SK-N-SH (cell line): ENCODE measurements around the gene DFFB. TPM values are rescaled to one million over a fixed set of nuclear protein-coding genes. Genes with fewer than 3 reads are reported as not detected.

Source experiments
- CTCF ChIA-PET: fragments of 300-600, 350-600 bp; formaldehyde crosslinking; extraction: SDS; loops from one replicate; lab custom pipeline; 2021; lab: Yijun Ruan, JAX
- POLR2A ChIA-PET: fragments of 350-600 bp; sonication (Branson Sonifier 250); formaldehyde crosslinking; extraction: SDS; loops from one replicate; lab custom pipeline; 2020; ENCODE audit warnings: antibody characterized with exemption, inconsistent platforms; lab: Yijun Ruan, JAX
- DNase-seq: peaks from one replicate; pipeline ENCODE4 v3.0.0; 2012
- H2AFZ ChIP-seq: fragments of 200-600 bp; sonication (generic); 2 replicates; pipeline ENCODE4 v1.8.1; 2016; ENCODE audit warnings: antibody characterized with exemption, mild to moderate bottlenecking, low read depth
- H3F3A ChIP-seq: fragments of 200-600 bp; sonication (generic); replicated peaks from 2 replicates; pipeline ENCODE3; 2016; ENCODE audit warnings: antibody characterized with exemption, mild to moderate bottlenecking; ENCODE audit not compliant: insufficient read depth
- H3K27ac ChIP-seq, 2 experiments: fragments of 200-500 bp in 1 of 2; fragments of 200-600 bp in 1 of 2; sonication (Bioruptor generic) in 1 of 2; sonication (generic), shearing (Covaris generic) in 1 of 2; 2 replicates each; pipeline versions ENCODE4 v1.5.1 to v1.6.1; 2014 to 2016; ENCODE audit warnings: low read depth in 2 of 2, inconsistent platforms in 1 of 2, low read length in 1 of 2, mild to moderate bottlenecking in 1 of 2, mixed read lengths in 1 of 2
- H3K27me3 ChIP-seq: fragments of 200-600 bp; sonication (generic), shearing (Covaris generic); 2 replicates; pipeline ENCODE4 v1.6.1; 2016; ENCODE audit warnings: mixed run types; ENCODE audit not compliant: insufficient read depth
- H3K36me3 ChIP-seq, 2 experiments: fragments of 200-500 bp in 1 of 2; fragments of 200-600 bp in 1 of 2; sonication (Bioruptor generic) in 1 of 2; sonication (generic) in 1 of 2; replicated peaks in 1 of 2; 2 replicates each; pipeline versions ENCODE3 to v1.5.1; 2014 to 2016; ENCODE audit warnings: low read length in 1 of 2, mild to moderate bottlenecking in 1 of 2; ENCODE audit not compliant: insufficient read depth in 2 of 2, control insufficient read depth in 1 of 2
- H3K4me1 ChIP-seq, 2 experiments: fragments of 200-500 bp in 1 of 2; fragments of 200-600 bp in 1 of 2; sonication (Bioruptor generic) in 1 of 2; sonication (generic), shearing (Covaris generic) in 1 of 2; 2 replicates each; pipeline versions ENCODE4 v1.5.1 to v1.6.1; 2014 to 2016; ENCODE audit warnings: low read depth in 1 of 2, low read length in 1 of 2, mixed run types in 1 of 2; ENCODE audit not compliant: insufficient read depth in 2 of 2, control insufficient read depth in 1 of 2
- H3K4me2 ChIP-seq: fragments of 200-600 bp; sonication (generic), shearing (Covaris generic); 2 replicates; pipeline ENCODE4 v1.6.1; 2017; ENCODE audit warnings: mixed run types
- H3K4me3 ChIP-seq, 2 experiments: fragments of 200-500 bp in 1 of 2; fragments of 200-600 bp in 1 of 2; sonication (Bioruptor generic) in 1 of 2; sonication (generic), shearing (Covaris generic) in 1 of 2; 2 replicates each; pipeline versions ENCODE4 v1.5.1 to v1.8.1; 2014 to 2016; ENCODE audit warnings: low read depth in 2 of 2, inconsistent platforms in 1 of 2, low read length in 1 of 2, mild to moderate bottlenecking in 1 of 2, mixed read lengths in 1 of 2, moderate library complexity in 1 of 2
- H3K79me2 ChIP-seq: fragments of 200-600 bp; sonication (generic); 2 replicates; pipeline ENCODE4 v1.8.1; 2017; ENCODE audit warnings: mild to moderate bottlenecking; ENCODE audit not compliant: insufficient read depth
- H3K9ac ChIP-seq: fragments of 200-600 bp; sonication (generic); 2 replicates; pipeline ENCODE4 v1.6.1; 2017; ENCODE audit warnings: mixed run types
- H3K9me2 ChIP-seq: fragments of 200-600 bp; sonication (generic); 2 replicates; pipeline ENCODE4 v1.6.1; 2017; ENCODE audit warnings: mixed run types
- H3K9me3 ChIP-seq: fragments of 200-600 bp; sonication (generic); 2 replicates; pipeline ENCODE4 v1.6.1; 2017; ENCODE audit warnings: mixed run types, mild to moderate bottlenecking, moderate library complexity
- H4K20me1 ChIP-seq: fragments of 200-600 bp; sonication (generic); 2 replicates; pipeline ENCODE4 v1.6.1; 2017; ENCODE audit warnings: mild to moderate bottlenecking, mixed run types; ENCODE audit not compliant: insufficient read depth
- CHD2 ChIP-seq: fragments of 150-350 bp; IDR thresholded peaks from 2 replicates; pipeline ENCODE4 v1.6.1; 2018; ENCODE audit warnings: low read length; ENCODE audit not compliant: partially characterized antibody
- CTCF ChIP-seq: fragments of 200-600 bp; sonication (generic); IDR thresholded peaks from 2 replicates; pipeline ENCODE4 v1.6.1; 2017; ENCODE audit warnings: antibody characterized with exemption, mild to moderate bottlenecking, moderate library complexity
- ELF1 ChIP-seq: IDR thresholded peaks from 2 replicates; pipeline ENCODE4 v1.4.0; 2012
- EP300 ChIP-seq, 2 experiments: IDR thresholded peaks; 2 replicates each; pipeline versions ENCODE4 v1.4.0 to v1.6.1; 2012; ENCODE audit warnings: borderline replicate concordance in 1 of 2, low read depth in 1 of 2, low read length in 1 of 2
- FOSL2 ChIP-seq: IDR thresholded peaks from 2 replicates; pipeline ENCODE4 v1.4.0; 2012; ENCODE audit warnings: low read depth, mild to moderate bottlenecking, moderate library complexity, borderline replicate concordance
- FOXJ3 ChIP-seq: sonication (generic); formaldehyde crosslinking; IDR thresholded peaks from 2 replicates; pipeline ENCODE4 v1.5.1; 2020; ENCODE audit warnings: mild to moderate bottlenecking, missing genetic modification reagents
- FOXM1 ChIP-seq: IDR thresholded peaks from 2 replicates; pipeline ENCODE4 v1.4.0; 2012; ENCODE audit warnings: low read depth, mild to moderate bottlenecking
- JUND ChIP-seq: IDR thresholded peaks from 2 replicates; pipeline ENCODE4 v1.4.0; 2012
- MEF2A ChIP-seq: IDR thresholded peaks from 2 replicates; pipeline ENCODE4 v1.4.0; 2012; ENCODE audit warnings: low read depth, borderline replicate concordance
- MXI1 ChIP-seq: IDR thresholded peaks from 2 replicates; pipeline ENCODE4 v1.6.1; 2012; ENCODE audit warnings: mild to moderate bottlenecking, low read depth, low read length, improper control_type of control experiment
- NRF1 ChIP-seq: IDR thresholded peaks from 2 replicates; pipeline ENCODE4 v1.6.1; 2012; ENCODE audit warnings: low read depth, mild to moderate bottlenecking, low read length
- PBX3 ChIP-seq: IDR thresholded peaks from 2 replicates; pipeline ENCODE4; 2012
- POLR2AphosphoS5 ChIP-seq: IDR thresholded peaks from 2 replicates; pipeline ENCODE4 v1.6.1; 2012; ENCODE audit warnings: low read depth, low read length
- RAD21 ChIP-seq: IDR thresholded peaks from 2 replicates; pipeline ENCODE4 v1.6.1; 2012; ENCODE audit warnings: mild to moderate bottlenecking, low read length
- RCOR1 ChIP-seq: fragments of 150-350 bp; IDR thresholded peaks from 2 replicates; pipeline ENCODE4 v1.6.1; 2017; ENCODE audit warnings: antibody characterized with exemption, low read length
- RFX5 ChIP-seq: IDR thresholded peaks from 2 replicates; pipeline ENCODE4 v1.6.1; 2012; ENCODE audit warnings: mild to moderate bottlenecking, improper control_type of control experiment, low read length
- RXRA ChIP-seq: IDR thresholded peaks from 2 replicates; pipeline ENCODE4 v1.4.0; 2012; ENCODE audit warnings: low read depth, mild to moderate bottlenecking, borderline replicate concordance
- TCF12 ChIP-seq: IDR thresholded peaks from 2 replicates; pipeline ENCODE4 v1.4.0; 2012
- TEAD4 ChIP-seq: IDR thresholded peaks from 2 replicates; pipeline ENCODE4 v1.4.0; 2012; ENCODE audit warnings: mild to moderate bottlenecking, borderline replicate concordance; ENCODE audit not compliant: insufficient read depth
- USF1 ChIP-seq: IDR thresholded peaks from 2 replicates; pipeline ENCODE4 v1.4.0; 2012; ENCODE audit warnings: low read depth, borderline replicate concordance
- USF2 ChIP-seq: fragments of 150-350 bp; IDR thresholded peaks from 2 replicates; pipeline ENCODE4 v1.6.1; 2017; ENCODE audit warnings: antibody characterized with exemption, low read length, low read depth, borderline replicate concordance
- YY1 ChIP-seq: IDR thresholded peaks from 2 replicates; pipeline ENCODE4 v1.4.0; 2012; ENCODE audit warnings: low read depth, mild to moderate bottlenecking
- ZBTB33 ChIP-seq: IDR thresholded peaks from 2 replicates; pipeline ENCODE4 v1.4.0; 2012; ENCODE audit warnings: low read depth, borderline replicate concordance
- WGBS: methylation state at CpG from one replicate; pipeline ENCODE4 v1.1.6; 2017; ENCODE audit warnings: low lambda C conversion rate; 5-methylcytosine and 5-hydroxymethylcytosine counted together
- polyA plus RNA-seq, 3 experiments: library from polyadenylated mRNA; depleted of rRNA; stranded (reverse); fragments of >200 nt; gene quantifications; 2 replicates each; pipeline ENCODE4 v1.2.3, GENCODE V29; 2012

Gene DFFB
- polyA plus RNA-seq, 1 of the 3 experiments (the other 2 are of a cell fraction) = 8.2 TPM

GRCh38 chr1:3925256-3925655 is 68.0 kb downstream of the DFFB start:
- Histone ChIP-seq H3F3A (no peaks in the 10 kb centered on the region), H3K9ac (no peak overlapping the region), H3K27me3 (no peaks in the 10 kb centered on the region), H3K79me2 (no peaks in the 10 kb centered on the region), H3K4me3 (no peak overlapping the region), H3K9me3 (no peaks in the 10 kb centered on the region), H3K36me3 (no peaks in the 10 kb centered on the region), H2AFZ (no peak overlapping the region), H3K27ac (no peak overlapping the region), H3K9me2 (no peaks in the 10 kb centered on the region), H3K4me1 (no peaks in the 10 kb centered on the region), H3K4me2 (no peak overlapping the region), H4K20me1 (no peaks in the 10 kb centered on the region)
- WGBS = 20% methylated on average over 2 of the region's 12 CpGs
- DNase-seq = no peak
- TF ChIP-seq RFX5 (no peak), EP300 (IDR thresholded peaks at IDR 0.05; ENCODE audit: borderline replicate concordance in 1 of 2, low read depth in 1 of 2, low read length in 1 of 2) (no peak), RAD21 (no peak), TCF12 (no peak), TEAD4 (no peak), RXRA (no peak), MXI1 (no peak)
- CTCF ChIA-PET = interaction anchor here (0.8 to 1.3 kb wide), 2 partner anchors 14 to 55 kb away, joined by 3 to 6 read pairs; no protein-coding TSS in a partner anchor
- POLR2A ChIA-PET = no interaction called here

- DNase-seq = no peak
- Histone ChIP-seq H3K9me2 (no peaks in the 10 kb centered on the region), H3K9ac (no peak overlapping the region), H3K27me3 (no peaks in the 10 kb centered on the region), H3K4me2 (no peak overlapping the region), H3K27ac (no peak overlapping the region), H3K4me3 (no peak overlapping the region)
- POLR2A ChIA-PET = no interaction called here
- TF ChIP-seq MEF2A = no peak
- TF ChIP-seq YY1 = no peak
- no peak for TF ChIP-seq FOXJ3 (CRISPR knock-in tag)
- TF ChIP-seq TCF12 = no peak
- no peak for TF ChIP-seq POLR2AphosphoS5
- TF ChIP-seq ELF1 = no peak
- no peak for TF ChIP-seq JUND
- TF ChIP-seq FOXM1 = no peak
- TF ChIP-seq TEAD4 = no peak
- no peak for TF ChIP-seq USF1
- no peak for TF ChIP-seq PBX3
- no peak for TF ChIP-seq USF2
- no peak for TF ChIP-seq RFX5
- TF ChIP-seq NRF1 = no peak
- no peak for TF ChIP-seq RCOR1
- no peak for TF ChIP-seq ZBTB33
- TF ChIP-seq CHD2 = no peak
- TF ChIP-seq CTCF = no peak
- TF ChIP-seq FOSL2 = no peak
- TF ChIP-seq EP300 (IDR thresholded peaks at IDR 0.05; ENCODE audit: borderline replicate concordance in 1 of 2, low read depth in 1 of 2, low read length in 1 of 2) = no peak
- TF ChIP-seq, all 33 proteins: peak for 0
- Histone ChIP-seq H4K20me1 (no peaks in the 10 kb centered on the region), H3F3A (no peaks in the 10 kb centered on the region), H3K79me2 (no peaks in the 10 kb centered on the region), H3K4me1 (no peaks in the 10 kb centered on the region), H2AFZ (no peak overlapping the region), H3K36me3 (no peaks in the 10 kb centered on the region), H3K9me3 (no peaks in the 10 kb centered on the region)
- CTCF ChIA-PET = interaction anchor here (0.8 to 1.3 kb wide), 2 partner anchors 15 to 54 kb away, joined by 3 to 6 read pairs; no protein-coding TSS in a partner anchor
- WGBS = 24% methylated on average over 5 of the region's 8 CpGs
Observed at GRCh38 chr1:3925762-3926161, 68.5 kb downstream of the DFFB start.
